ENCODE data around the gene BLNK. TPM values are rescaled to one million over a fixed set of nuclear protein-coding genes. Genes with fewer than 3 reads are reported as not detected.

The BLNK gene
- polyA plus RNA-seq, 2 of the 4 experiments (the other 2 are of a cell fraction), result not detected

- ATAC-seq, result no peak
- no peak for DNase-seq (ENCODE audit: low read depth in 1 of 2, low spot score in 1 of 2)
- 56% methylated on average over 3 of the region's 3 CpGs for WGBS (ENCODE audit: missing lambda C conversion rate)
- no peaks in the 10 kb centered on the region for H3K9me3 ChIP-seq
- no peak overlapping the region for H3K4me2 ChIP-seq
- H3K27ac ChIP-seq, result no peak overlapping the region
- H3K4me1 ChIP-seq, result no peaks in the 10 kb centered on the region
- CTCF ChIA-PET, result interaction anchor here (1.5 kb wide), 1 partner anchor 18 kb away, joined by 3 read pairs; no protein-coding TSS in a partner anchor
- FAIRE-seq, result no peak
- TF ChIP-seq MAX (IDR thresholded peaks at IDR 0.05), result no peak
- TF ChIP-seq BCL3 (IDR thresholded peaks at IDR 0.05), result no peak
- no peak for TF ChIP-seq E2F6 (IDR thresholded peaks at IDR 0.05; ENCODE audit: borderline replicate concordance, low read depth)
- TF ChIP-seq CTCF (IDR thresholded peaks at IDR 0.05), result no peak
- TF ChIP-seq EP300 (IDR thresholded peaks at IDR 0.05), result no peak
- TF ChIP-seq KDM5A (IDR thresholded peaks at IDR 0.05), result no peak
- TF ChIP-seq RCOR1 (IDR thresholded peaks at IDR 0.05; ENCODE audit: low read depth, low read length), result no peak
- no peak for TF ChIP-seq HOXA7 (CRISPR knock-in tag; IDR thresholded peaks at IDR 0.05)
- TF ChIP-seq RNF2 (IDR thresholded peaks at IDR 0.05; ENCODE audit: borderline replicate concordance, low read depth), result no peak
- no peak for TF ChIP-seq CHD4 (IDR thresholded peaks at IDR 0.05; ENCODE audit: borderline replicate concordance)
- no peak for TF ChIP-seq PBX3 (IDR thresholded peaks at IDR 0.05)
- TF ChIP-seq HES2 (IDR thresholded peaks at IDR 0.05), result no peak
- no peak for TF ChIP-seq FOSB (CRISPR knock-in tag; IDR thresholded peaks at IDR 0.05)
- no peak for TF ChIP-seq ELK1 (IDR thresholded peaks at IDR 0.05; ENCODE audit: low read depth, low read length)
- no peak for TF ChIP-seq TP53 (CRISPR knock-in tag; IDR thresholded peaks at IDR 0.05)
- no peak for TF ChIP-seq FOXS1 (CRISPR knock-in tag; IDR thresholded peaks at IDR 0.05)
- no peak for TF ChIP-seq GATA3 (IDR thresholded peaks at IDR 0.05; ENCODE audit: borderline replicate concordance)
- no peak overlapping the region for H3K4me3 ChIP-seq
- POLR2A ChIA-PET, result no interaction called here
Observed at GRCh38 chr10:96311180-96311715, 39.9 kb upstream of the BLNK start.

- POLR2A ChIA-PET, result no interaction called here
- ATAC-seq (no peak), FAIRE-seq (peak; percentile 13)
Observed at GRCh38 chr10:96310321-96310669, 38.9 kb upstream of the BLNK start.

More at GRCh38 chr10:96310321-96310669, 38.9 kb upstream of the BLNK start:
- Histone ChIP-seq H3K4me3 (no peak overlapping the region), H3K4me2 (no peak overlapping the region), H3K9me3 (no peaks in the 10 kb centered on the region), H3K27ac (no peak overlapping the region), H3K4me1 (no peaks in the 10 kb centered on the region)
- 8% methylated on average over 1 of the region's 1 CpG for WGBS (ENCODE audit: missing lambda C conversion rate)
- TF ChIP-seq HOXB13 (CRISPR knock-in tag; IDR thresholded peaks at IDR 0.05; ENCODE audit: low read depth) (no peak), ESRRA (IDR thresholded peaks at IDR 0.05; ENCODE audit: borderline replicate concordance, low read length) (no peak), TFCP2L1 (CRISPR knock-in tag; IDR thresholded peaks at IDR 0.05) (no peak)
- CTCF ChIA-PET, result interaction anchor here (0.7 kb wide), 1 partner anchor 293 kb away, joined by 3 read pairs; no protein-coding TSS in a partner anchor
- no peak for DNase-seq (ENCODE audit: low read depth in 1 of 2, low spot score in 1 of 2)
